GM13976 (cell line): ENCODE results near the gene SYTL2.
"Not testable (repeated sequence)": the region's sequence is repeated elsewhere in the genome, so short reads cannot be mapped to it uniquely, and the experiment has no call there.

Experiments used
- DNase-seq: peaks from one replicate; pipeline ENCODE4 v3.0.0; 2012; ENCODE audit warnings: low spot score
- CTCF ChIP-seq: IDR thresholded peaks from 2 replicates; pipeline ENCODE4 v1.5.1; 2012; ENCODE audit warnings: borderline replicate concordance, mild to moderate bottlenecking; ENCODE audit not compliant: insufficient read depth; ENCODE audit errors: extremely low read depth, missing control alignments, control extremely low read depth
- in situ Hi-C: fragments of 300-500 bp; cut with MboI; formaldehyde crosslinking; loops from one replicate; pipeline ENCODE4 v1.12.0; 2022; ENCODE audit warnings: low sequenced_read_pairs, mixed read lengths, inconsistent platforms; ENCODE audit not compliant: unreplicated experiment

The SYTL2 gene

GRCh38 chr11:85787168-85787567 is 23.8 kb downstream of the SYTL2 start:
- no peak for TF ChIP-seq CTCF
- no peak for DNase-seq
- in situ Hi-C loops, result no loop called here

- no peak for DNase-seq
- in situ Hi-C loops, result no loop called here
- no peak for TF ChIP-seq CTCF
These were observed 26.3 kb downstream of the SYTL2 start for GRCh38 chr11:85784480-85785265.

- in situ Hi-C loops, result no loop called here
- TF ChIP-seq CTCF, result no peak
- no peak for DNase-seq
These were observed 27.2 kb downstream of the SYTL2 start for GRCh38 chr11:85783758-85784157.

GRCh38 chr11:85780780-85781517 is 30.0 kb downstream of the SYTL2 start:
- in situ Hi-C loops, DNase-seq: not testable (repeated sequence)

- in situ Hi-C loops, result no loop called here
- DNase-seq, result no peak
- no peak for TF ChIP-seq CTCF
These were observed 30.8 kb downstream of the SYTL2 start for GRCh38 chr11:85779956-85780640.

- DNase-seq, in situ Hi-C loops: not testable (repeated sequence)
These were observed 33.4 kb downstream of the SYTL2 start for GRCh38 chr11:85777603-85777972.

GRCh38 chr11:85776951-85777602 is 33.9 kb downstream of the SYTL2 start:
- in situ Hi-C loops, result no loop called here
- DNase-seq, result no peak
- TF ChIP-seq CTCF, result no peak
